Measurements from ENCODE around the gene WDR53.
A peak's percentile ranks its signal among the peaks of the same experiment; 100 is the strongest.
"Not testable (repeated sequence)": the region's sequence is repeated elsewhere in the genome, so short reads cannot be mapped to it uniquely, and the experiment has no call there.

Gene WDR53

GRCh38 chr3:196568246-196569002, at the start of gene WDR53, which contains the start of gene FBXO45:
TSS of gene WDR53 (minus strand) at chr3:196568554. CDS start at chr3:196561475, 7,079 bp downstream.
TSS of gene FBXO45 (plus strand) at chr3:196568660. CDS start at chr3:196568985, 325 bp downstream.
- peak; percentile 92 for DNase-seq (ENCODE audit: low read depth, low spot score)

DNA sequence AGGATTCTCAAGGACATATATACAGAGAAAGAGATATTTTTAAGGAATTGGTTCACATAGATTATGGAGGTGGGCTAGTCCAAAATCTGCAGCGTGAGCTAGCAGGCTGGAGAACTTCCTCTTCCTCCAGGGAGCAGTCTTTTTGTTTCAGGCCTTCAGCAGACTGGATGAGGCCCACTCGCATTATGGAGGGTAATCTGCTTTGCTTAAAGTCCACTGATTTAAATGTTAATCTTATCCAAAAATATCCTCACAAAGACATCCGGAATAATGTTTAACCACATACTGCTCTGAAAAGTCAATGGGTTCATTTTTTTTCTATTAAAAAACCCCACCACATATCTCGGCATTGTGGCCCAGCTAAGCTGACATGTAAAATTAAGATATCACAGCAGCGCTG, 48.9 kb upstream of the WDR53 start:
- DNase-seq (ENCODE audit: low read depth, low spot score): no peak

- DNase-seq (ENCODE audit: low read depth, low spot score): not testable (repeated sequence)
Measured at GRCh38 chr3:196615234-196615633, 46.9 kb upstream of the WDR53 start.

GRCh38 chr3:196611761-196612483, 43.6 kb upstream of the WDR53 start:
- DNase-seq (ENCODE audit: low read depth, low spot score): no peak

DNA sequence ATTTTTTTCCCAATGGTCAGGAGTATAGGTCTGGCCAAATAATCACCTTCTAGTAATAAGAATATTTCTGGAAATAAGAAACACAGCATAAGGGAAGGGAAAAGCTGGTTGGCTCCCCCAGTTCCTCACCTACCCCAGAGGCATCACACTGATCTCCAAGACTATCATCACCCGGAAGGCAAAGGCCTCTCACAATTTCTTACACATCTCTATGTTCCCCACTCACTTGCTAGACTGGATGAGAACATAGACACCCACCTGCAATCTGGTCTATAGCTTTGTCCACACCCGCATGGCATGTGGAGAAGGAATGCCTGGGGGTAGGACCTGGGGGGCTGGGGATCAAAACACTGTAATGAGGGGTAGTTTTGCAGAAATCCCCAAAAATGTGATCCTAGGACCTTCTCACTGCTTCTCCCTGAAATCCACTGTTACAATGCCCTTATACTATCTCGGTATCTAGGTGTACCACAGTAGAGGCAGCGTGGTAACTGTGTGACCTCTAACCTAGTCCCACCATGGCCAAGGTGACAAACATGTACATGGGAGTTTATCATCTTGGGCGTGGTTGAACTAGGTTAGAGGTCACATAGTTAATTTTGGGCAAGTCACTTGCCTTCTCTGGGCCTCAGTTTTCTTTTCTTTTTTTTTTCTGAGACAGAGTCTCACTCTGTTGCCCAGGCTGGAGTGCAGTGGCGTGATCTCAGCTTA, 41.6 kb upstream of the WDR53 start:
- no peak for DNase-seq (ENCODE audit: low read depth, low spot score)

- peak; percentile 94 for DNase-seq (ENCODE audit: low read depth, low spot score)
Measured at GRCh38 chr3:196609343-196609775, 41.0 kb upstream of the WDR53 start.

DNA sequence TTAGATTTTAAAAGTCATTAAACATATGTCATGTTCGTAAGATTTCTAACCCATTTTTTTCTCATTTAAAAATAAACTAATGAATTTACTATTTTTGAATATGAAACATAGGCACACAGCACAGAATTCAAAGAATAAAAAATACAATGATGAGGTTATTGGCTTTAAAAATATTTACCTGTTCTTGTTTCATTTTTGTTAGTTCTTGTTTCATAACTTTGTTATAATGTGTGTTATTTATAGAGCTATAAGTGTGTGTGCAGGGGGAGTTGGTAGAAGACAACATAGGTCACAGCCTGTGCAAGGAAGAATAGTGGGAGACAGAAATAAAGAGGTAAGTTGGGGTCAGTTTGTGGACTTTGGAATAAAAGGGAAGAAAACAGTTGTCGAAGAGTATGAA, 40.3 kb upstream of the WDR53 start:
- DNase-seq (ENCODE audit: low read depth, low spot score): no peak

DNA sequence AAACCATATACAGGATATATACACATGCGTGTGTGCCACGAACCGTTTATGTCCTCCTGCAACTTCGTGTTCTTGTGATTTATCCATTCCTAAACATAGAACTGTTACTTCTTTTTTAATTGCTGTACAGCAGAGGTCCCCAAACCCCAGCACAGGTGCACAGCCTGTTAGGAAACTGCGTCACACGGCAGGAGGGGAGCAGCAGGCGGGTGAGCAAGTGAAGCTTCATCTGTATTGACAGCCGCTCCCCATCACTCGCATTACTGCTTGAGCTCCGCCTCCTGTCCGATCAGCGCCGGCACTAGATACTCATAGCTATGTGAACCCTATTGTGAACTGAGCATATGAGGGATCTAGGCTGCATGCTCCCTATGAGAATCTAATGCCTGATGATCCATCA, 36.2 kb upstream of the WDR53 start:
- DNase-seq (ENCODE audit: low read depth, low spot score): peak; percentile 18

GRCh38 chr3:196603683-196604082, 35.3 kb upstream of the WDR53 start:
- DNase-seq (ENCODE audit: low read depth, low spot score): no peak

DNA sequence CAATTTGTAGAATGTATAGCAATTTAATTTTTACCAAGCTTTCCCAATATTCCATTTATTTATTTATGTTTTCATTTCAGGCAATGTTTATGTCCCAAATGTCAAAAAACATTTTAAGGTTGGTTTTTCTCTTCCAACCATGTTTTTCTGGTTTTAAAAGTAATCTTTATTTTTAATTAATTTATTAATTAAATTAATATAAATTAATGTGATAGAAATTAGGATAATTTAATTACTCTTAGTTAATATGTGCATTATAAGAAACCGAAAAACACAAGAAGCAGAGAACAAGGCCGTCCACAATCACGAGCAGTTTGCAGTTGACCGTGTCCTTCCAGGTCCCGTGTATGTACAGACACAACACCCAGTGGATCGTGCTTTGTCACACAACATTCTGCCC, 34.3 kb upstream of the WDR53 start:
- no peak for DNase-seq (ENCODE audit: low read depth, low spot score)

DNA sequence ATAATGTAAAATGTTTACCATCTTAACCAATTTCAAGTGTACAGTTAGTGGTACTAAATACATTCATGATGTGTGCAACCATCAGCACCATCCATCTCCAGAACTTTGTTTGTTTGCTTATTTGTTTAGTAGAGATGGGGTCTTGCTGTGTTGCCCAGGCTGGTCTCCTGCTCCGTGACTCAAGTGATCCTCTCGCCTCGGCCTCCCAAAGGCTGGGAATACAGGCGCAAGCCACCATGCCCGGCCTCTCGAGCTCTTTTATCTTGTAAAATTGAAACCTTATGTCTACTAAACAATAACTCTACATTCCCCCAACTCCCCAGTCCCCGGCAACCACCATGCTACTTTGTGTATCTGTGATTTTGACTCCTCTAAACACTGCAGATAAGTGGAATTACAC, 32.0 kb upstream of the WDR53 start:
- DNase-seq (ENCODE audit: low read depth, low spot score): no peak

DNA sequence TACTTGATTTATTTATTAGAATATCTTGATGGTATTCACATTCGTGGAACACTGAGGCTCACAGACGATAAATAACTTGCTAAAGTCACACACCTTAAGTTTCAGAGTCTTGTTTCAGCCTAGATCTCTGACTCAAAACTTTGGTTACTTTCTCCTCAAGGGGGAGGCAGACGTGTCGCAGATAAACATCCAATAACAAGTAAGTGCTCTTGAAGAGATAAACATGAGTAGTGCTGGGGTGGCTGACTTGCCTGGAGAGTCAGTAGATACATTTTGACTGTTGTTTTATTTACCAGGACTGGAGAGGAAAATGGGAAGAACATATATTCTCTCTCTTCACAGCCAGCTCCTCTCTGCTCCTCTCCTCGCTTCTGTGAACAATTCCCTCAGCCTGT, 31.4 kb upstream of the WDR53 start:
- DNase-seq (ENCODE audit: low read depth, low spot score): no peak

GRCh38 chr3:196597971-196598733, 29.8 kb upstream of the WDR53 start:
- peak; percentile 11 for DNase-seq (ENCODE audit: low read depth, low spot score)

DNA sequence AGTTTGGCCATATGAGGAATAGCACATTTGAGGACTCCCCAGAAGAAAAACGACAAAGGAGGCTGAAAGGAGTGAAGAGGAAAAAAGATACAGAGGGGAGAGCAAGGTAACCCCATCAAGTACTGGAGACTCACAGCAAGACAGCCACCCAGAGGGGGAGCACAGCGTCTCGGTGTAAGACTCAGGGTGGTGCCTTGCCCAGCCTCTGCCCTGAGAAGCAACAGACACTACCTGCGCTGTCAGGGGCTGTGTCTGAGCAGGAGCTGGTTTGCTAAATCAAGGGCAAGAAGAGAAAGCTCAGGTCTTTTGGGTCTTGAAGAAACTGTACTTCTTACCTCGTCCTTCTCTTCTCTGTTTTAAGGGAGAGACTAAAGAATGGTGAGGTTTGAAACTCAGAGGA, 28.0 kb upstream of the WDR53 start:
- DNase-seq (ENCODE audit: low read depth, low spot score): no peak

GRCh38 chr3:196590279-196590678, 21.9 kb upstream of the WDR53 start:
- no peak for DNase-seq (ENCODE audit: low read depth, low spot score)

DNA sequence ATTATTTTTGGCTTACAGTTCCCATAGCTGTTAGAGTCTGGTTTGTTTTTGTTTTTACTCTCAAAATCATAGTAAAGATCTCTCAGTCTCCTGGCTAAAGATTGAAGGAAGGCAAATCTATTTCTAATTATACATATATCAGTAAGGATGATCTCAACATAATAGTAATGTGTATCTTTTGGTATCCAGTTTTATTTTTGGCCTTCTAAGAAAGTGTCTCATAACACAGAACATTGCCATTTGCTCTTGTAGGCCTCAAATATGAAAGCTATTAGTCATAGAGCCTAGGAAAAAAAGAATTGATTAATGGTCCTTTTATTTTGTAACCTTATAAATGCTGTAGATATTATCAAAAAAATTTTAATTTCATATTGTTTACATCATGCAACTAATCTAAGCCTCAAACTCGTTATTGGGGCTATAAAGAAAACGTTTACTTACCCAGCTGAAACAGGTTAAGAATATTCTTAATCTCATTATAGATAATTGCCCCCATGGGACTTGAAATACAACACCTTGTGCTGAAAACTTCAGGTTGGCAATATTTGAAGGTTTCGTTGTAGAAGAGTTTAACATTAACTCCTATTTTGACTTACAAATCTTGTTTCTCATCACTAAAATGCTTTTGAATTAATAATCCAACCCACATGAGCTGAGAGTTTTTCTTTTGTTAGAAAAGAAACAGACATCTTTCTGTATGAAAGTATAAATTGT, 16.8 kb upstream of the WDR53 start:
- no peak for DNase-seq (ENCODE audit: low read depth, low spot score)

GRCh38 chr3:196572389-196572788, 4.0 kb upstream of the WDR53 start:
- no peak for DNase-seq (ENCODE audit: low read depth, low spot score)

DNA sequence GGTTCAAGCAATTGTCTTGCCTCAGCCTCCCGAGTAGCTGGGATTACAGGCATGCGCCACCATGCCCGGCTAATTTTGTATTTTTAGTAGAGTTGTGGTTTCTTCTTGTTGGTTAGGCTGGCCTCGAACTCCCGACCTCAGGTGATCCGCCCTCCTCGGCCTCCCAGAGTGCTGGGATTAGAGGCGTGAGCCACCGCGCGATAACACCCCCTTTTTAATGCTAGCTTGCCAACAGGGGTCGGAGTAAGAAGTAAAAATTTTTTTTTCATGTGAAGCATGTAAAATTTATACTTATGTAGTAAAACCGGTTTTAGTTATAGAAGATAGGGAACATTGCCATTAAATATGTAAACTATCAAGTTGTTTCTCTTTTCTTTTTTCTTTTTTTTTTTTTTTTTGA, 2.0 kb upstream of the WDR53 start:
- not testable (repeated sequence) for DNase-seq (ENCODE audit: low read depth, low spot score)

- DNase-seq (ENCODE audit: low read depth, low spot score): peak; percentile 4
Measured at GRCh38 chr3:196569003-196569516, 706 bp upstream of the WDR53 start.

DNA sequence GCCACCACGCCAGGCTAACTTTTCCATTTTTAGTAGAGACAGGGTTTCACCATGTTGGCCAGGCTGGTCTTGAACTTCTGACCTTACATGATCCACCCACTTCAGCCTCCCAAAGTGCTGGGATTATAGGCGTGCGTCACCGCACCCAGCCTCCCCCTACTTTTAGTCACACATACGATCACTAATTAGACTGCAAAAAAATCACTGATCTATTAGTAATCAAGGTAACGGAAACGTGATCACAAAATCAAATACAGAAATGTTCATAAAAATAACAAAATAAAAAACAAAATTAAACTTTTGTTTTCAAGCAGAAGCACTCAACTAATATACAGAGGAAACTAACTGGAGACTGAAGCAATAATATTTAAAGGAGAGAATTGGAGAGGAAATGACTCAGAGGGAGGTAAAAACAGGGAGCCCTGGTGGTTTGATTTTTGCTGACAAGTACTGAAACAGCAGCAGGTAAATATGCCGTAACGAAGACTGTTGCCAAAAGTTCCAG, 4.6 kb downstream of the WDR53 start:
- no peak for DNase-seq (ENCODE audit: low read depth, low spot score)

GRCh38 chr3:196559826-196560225, 8.5 kb downstream of the WDR53 start:
- no peak for DNase-seq (ENCODE audit: low read depth, low spot score)

Measured in activated CD4-positive, CD25-positive, alpha-beta regulatory T cell treated with anti-CD3 and anti-CD28 coated beads, Interleukin-2, amount 50 U/mL, for 16 hours (primary cell).